ENCODE data around the gene SCAMP3.

DNA sequence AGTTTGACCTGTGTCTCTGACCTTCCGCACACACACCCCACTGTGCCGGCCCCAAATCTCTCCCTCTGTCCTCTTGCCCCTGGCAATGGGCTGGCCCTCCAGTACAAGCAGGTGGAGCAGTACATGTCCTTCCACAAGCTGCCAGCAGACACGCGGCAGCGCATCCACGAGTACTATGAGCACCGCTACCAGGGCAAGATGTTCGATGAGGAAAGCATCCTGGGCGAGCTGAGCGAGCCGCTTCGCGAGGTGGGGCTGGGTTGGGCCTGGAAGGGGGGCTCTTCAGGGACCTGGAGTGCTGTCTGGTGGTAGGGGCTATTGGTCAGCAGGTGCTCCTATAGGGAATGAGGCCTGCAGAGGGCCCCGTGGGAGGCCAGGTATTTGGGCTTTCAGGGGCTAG, 22.9 kb upstream of the SCAMP3 start:
- TF ChIP-seq, protein P1, sequence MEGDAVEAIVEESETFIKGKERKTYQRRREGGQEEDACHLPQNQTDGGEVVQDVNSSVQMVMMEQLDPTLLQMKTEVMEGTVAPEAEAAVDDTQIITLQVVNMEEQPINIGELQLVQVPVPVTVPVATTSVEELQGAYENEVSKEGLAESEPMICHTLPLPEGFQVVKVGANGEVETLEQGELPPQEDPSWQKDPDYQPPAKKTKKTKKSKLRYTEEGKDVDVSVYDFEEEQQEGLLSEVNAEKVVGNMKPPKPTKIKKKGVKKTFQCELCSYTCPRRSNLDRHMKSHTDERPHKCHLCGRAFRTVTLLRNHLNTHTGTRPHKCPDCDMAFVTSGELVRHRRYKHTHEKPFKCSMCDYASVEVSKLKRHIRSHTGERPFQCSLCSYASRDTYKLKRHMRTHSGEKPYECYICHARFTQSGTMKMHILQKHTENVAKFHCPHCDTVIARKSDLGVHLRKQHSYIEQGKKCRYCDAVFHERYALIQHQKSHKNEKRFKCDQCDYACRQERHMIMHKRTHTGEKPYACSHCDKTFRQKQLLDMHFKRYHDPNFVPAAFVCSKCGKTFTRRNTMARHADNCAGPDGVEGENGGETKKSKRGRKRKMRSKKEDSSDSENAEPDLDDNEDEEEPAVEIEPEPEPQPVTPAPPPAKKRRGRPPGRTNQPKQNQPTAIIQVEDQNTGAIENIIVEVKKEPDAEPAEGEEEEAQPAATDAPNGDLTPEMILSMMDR (optimal IDR thresholded peaks at IDR 0.05 in 1 of 3, IDR thresholded peaks at IDR 0.05 in 1 of 3, conservative IDR thresholded peaks at IDR 0.05 in 1 of 3; ENCODE audit: extremely low read depth in 1 of 3, insufficient read depth in 2 of 3, low read length in 3 of 3) = no peak
- no peak for TF ChIP-seq EZH2 (IDR thresholded peaks at IDR 0.05; ENCODE audit: low read length)

All from keratinocyte (primary cell).